Hindlimb muscle (tissue), 1 donor: ENCODE data around the gene EIF4H. TPM values are rescaled to one million over a fixed set of nuclear protein-coding genes. Genes with fewer than 3 reads are reported as not detected.
"Not testable (repeated sequence)": the region's sequence is repeated elsewhere in the genome, so short reads cannot be mapped to it uniquely, and the experiment has no call there.

Experiments
- DNase-seq: peaks from one replicate; pipeline ENCODE4 v3.0.0-alpha.2; 2013
- polyA plus RNA-seq: library from polyadenylated mRNA; unstranded; fragments of 120-200 nt; gene quantifications from one replicate; pipeline ENCODE4 v1.2.1, GENCODE V29; 2013; ENCODE audit not compliant: insufficient read length

EIF4H gene
- polyA plus RNA-seq, 1 donor = 209 TPM

- no peak for DNase-seq
Observed at GRCh38 chr7:74199551-74200355, 25.6 kb downstream of the EIF4H start.

GRCh38 chr7:74202841-74203556, 28.8 kb downstream of the EIF4H start:
- peak; percentile 47 for DNase-seq

GRCh38 chr7:74203956-74204618, 29.9 kb downstream of the EIF4H start:
- DNase-seq = no peak

- DNase-seq = not testable (repeated sequence)
Observed at GRCh38 chr7:74206052-74206451, 31.9 kb downstream of the EIF4H start.

GRCh38 chr7:74206589-74207120, 32.5 kb downstream of the EIF4H start:
- peak; percentile 83 for DNase-seq

- no peak for DNase-seq
Observed at GRCh38 chr7:74207586-74207985, 33.4 kb downstream of the EIF4H start.

GRCh38 chr7:74208241-74208640, 34.1 kb downstream of the EIF4H start:
- not testable (repeated sequence) for DNase-seq

GRCh38 chr7:74212661-74213060, 38.5 kb downstream of the EIF4H start:
- no peak for DNase-seq

- DNase-seq = no peak
Observed at GRCh38 chr7:74214816-74215630, 40.9 kb downstream of the EIF4H start.

- no peak for DNase-seq
Observed at GRCh38 chr7:74215921-74216320, 41.8 kb downstream of the EIF4H start.

- DNase-seq = no peak
Observed at GRCh38 chr7:74216361-74216761, 42.2 kb downstream of the EIF4H start.

GRCh38 chr7:74217455-74218342, 43.5 kb downstream of the EIF4H start:
- no peak for DNase-seq

- no peak for DNase-seq
Observed at GRCh38 chr7:74218343-74218698, 44.2 kb downstream of the EIF4H start.

- DNase-seq = no peak
Observed at GRCh38 chr7:74219416-74219815, 45.3 kb downstream of the EIF4H start.

- DNase-seq = no peak
Observed at GRCh38 chr7:74220229-74220628, 46.1 kb downstream of the EIF4H start.

GRCh38 chr7:74221713-74222112, 47.6 kb downstream of the EIF4H start:
- DNase-seq = no peak

GRCh38 chr7:74222851-74223710, 48.9 kb downstream of the EIF4H start:
- DNase-seq = no peak

- no peak for DNase-seq
Observed at GRCh38 chr7:74223711-74224510, 49.8 kb downstream of the EIF4H start.

GRCh38 chr7:74224511-74224832, 50.3 kb downstream of the EIF4H start:
- DNase-seq = no peak

GRCh38 chr7:74224907-74225306, 50.8 kb downstream of the EIF4H start:
- not testable (repeated sequence) for DNase-seq
